Measurements from ENCODE around the gene CAMK2D. TPM values are rescaled to one million over a fixed set of nuclear protein-coding genes. Genes with fewer than 3 reads are reported as not detected.

CAMK2D gene
- total RNA-seq, 2 experiments from 2014 or later: 104 to 120 TPM

DNA sequence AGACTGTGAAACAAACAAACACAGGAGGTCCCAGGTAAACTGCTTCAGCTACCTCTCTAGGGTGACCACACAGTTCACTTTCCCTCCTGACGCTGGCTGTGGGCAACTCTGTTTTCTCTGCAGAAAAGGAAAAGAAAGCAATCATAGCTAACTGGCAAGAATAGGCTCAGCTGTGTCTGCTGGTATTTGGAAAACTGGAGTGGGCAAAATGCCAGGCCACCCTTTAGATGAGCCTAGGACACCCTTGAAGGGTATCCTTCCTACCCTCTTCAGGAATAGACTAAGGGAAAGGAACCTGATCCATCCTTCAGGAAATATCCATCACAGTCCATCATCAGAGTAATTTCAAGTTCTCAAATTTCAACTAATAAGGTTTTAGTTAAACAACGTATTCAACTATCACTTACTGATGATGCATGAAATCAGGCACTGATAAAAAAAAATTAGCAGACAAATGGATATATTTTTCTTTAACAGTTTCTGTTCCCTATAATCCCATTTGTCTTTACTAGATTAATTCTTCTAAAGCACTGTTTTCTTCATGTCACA, 60.9 kb downstream of the CAMK2D start:
- intact Hi-C loops (cut with micrococcal nuclease; ENCODE audit: unreplicated experiment): no loop called here
- Histone ChIP-seq H3K4me2 (ENCODE audit: low read length) (no peak overlapping the region), H3K9me2 (ENCODE audit: insufficient read depth, low read length) (no peaks in the 10 kb centered on the region), H4K20me1 (ENCODE audit: insufficient read depth, low read length) (peaks cover 3% of the 10 kb centered on the region; the same call in 1 of the 2 replicates), H3K4me1 (ENCODE audit: insufficient read depth, low read length, poor library complexity, severe bottlenecking) (no peaks in the 10 kb centered on the region), H3K4me3 (ENCODE audit: low read depth, low read length, poor library complexity, severe bottlenecking) (no peak overlapping the region), H3K36me3 (ENCODE audit: insufficient read depth, low read length) (peaks cover 56% of the 10 kb centered on the region), H3K27ac (ENCODE audit: low read depth, low read length, poor library complexity, severe bottlenecking) (no peak overlapping the region), H3K9me3 (ENCODE audit: low read length) (no peaks in the 10 kb centered on the region), H3K79me2 (ENCODE audit: insufficient read depth, low read depth, low read length) (peaks cover 67% of the 10 kb centered on the region), H2AFZ (ENCODE audit: low read length) (no peak overlapping the region)
- TF ChIP-seq, protein P1, sequence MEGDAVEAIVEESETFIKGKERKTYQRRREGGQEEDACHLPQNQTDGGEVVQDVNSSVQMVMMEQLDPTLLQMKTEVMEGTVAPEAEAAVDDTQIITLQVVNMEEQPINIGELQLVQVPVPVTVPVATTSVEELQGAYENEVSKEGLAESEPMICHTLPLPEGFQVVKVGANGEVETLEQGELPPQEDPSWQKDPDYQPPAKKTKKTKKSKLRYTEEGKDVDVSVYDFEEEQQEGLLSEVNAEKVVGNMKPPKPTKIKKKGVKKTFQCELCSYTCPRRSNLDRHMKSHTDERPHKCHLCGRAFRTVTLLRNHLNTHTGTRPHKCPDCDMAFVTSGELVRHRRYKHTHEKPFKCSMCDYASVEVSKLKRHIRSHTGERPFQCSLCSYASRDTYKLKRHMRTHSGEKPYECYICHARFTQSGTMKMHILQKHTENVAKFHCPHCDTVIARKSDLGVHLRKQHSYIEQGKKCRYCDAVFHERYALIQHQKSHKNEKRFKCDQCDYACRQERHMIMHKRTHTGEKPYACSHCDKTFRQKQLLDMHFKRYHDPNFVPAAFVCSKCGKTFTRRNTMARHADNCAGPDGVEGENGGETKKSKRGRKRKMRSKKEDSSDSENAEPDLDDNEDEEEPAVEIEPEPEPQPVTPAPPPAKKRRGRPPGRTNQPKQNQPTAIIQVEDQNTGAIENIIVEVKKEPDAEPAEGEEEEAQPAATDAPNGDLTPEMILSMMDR (conservative IDR thresholded peaks at IDR 0.05; ENCODE audit: low read length): no peak
- TF ChIP-seq EZH2phosphoT487 (IDR thresholded peaks at IDR 0.05; ENCODE audit: borderline replicate concordance, low read depth, low read length): no peak
- no peak for DNase-seq (ENCODE audit: low spot score)
- CTCF ChIA-PET (ENCODE audit: unreplicated experiment): no interaction called here
- no TSS peak for BruUV-seq (replicated peaks)
- POLR2A ChIA-PET: interaction anchor here (0.6 to 1.8 kb wide), 5 partner anchors 10 to 233 kb away, joined by 3 to 9 read pairs (median 4); no protein-coding TSS in a partner anchor

DNA sequence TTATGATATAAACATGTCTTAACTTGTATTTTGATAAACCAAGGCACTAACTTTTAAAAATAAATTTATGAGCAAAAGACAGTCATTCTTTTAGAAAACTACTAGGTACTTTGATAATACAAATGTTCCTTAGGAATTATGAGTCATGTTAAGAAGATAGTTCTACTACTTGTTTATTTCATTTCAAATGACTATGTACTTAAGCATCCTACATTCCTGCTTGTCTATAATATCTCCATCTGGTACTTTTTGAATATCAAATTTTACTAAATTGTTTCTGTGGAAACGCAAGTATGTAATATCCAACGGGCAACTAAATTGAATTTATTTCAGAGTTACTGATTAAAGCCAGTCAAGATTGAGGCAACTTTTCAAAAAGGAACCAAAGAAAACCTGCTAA, 61.8 kb downstream of the CAMK2D start:
- Histone ChIP-seq H3K79me2 (ENCODE audit: insufficient read depth, low read depth, low read length) (peaks cover 66% of the 10 kb centered on the region), H3K4me3 (ENCODE audit: low read depth, low read length, poor library complexity, severe bottlenecking) (no peak overlapping the region), H3K9me3 (ENCODE audit: low read length) (no peaks in the 10 kb centered on the region), H3K9me2 (ENCODE audit: insufficient read depth, low read length) (no peaks in the 10 kb centered on the region), H2AFZ (ENCODE audit: low read length) (no peak overlapping the region), H3K4me2 (ENCODE audit: low read length) (no peak overlapping the region), H4K20me1 (ENCODE audit: insufficient read depth, low read length) (no peaks in the 10 kb centered on the region), H3K27ac (ENCODE audit: low read depth, low read length, poor library complexity, severe bottlenecking) (no peak overlapping the region), H3K36me3 (ENCODE audit: insufficient read depth, low read length) (peaks cover 53% of the 10 kb centered on the region), H3K4me1 (ENCODE audit: insufficient read depth, low read length, poor library complexity, severe bottlenecking) (peaks cover 4% of the 10 kb centered on the region)
- TF ChIP-seq, protein P1 (conservative IDR thresholded peaks at IDR 0.05; ENCODE audit: low read length): no peak
- no TSS peak for BruUV-seq (replicated peaks)
- CTCF ChIA-PET (ENCODE audit: unreplicated experiment): no interaction called here
- POLR2A ChIA-PET: interaction anchor here (0.6 to 1.8 kb wide), 4 partner anchors 11 to 232 kb away, joined by 3 to 9 read pairs (median 6); no protein-coding TSS in a partner anchor
- intact Hi-C loops (cut with micrococcal nuclease; ENCODE audit: unreplicated experiment): no loop called here
- no peak for DNase-seq (ENCODE audit: low spot score)

DNA sequence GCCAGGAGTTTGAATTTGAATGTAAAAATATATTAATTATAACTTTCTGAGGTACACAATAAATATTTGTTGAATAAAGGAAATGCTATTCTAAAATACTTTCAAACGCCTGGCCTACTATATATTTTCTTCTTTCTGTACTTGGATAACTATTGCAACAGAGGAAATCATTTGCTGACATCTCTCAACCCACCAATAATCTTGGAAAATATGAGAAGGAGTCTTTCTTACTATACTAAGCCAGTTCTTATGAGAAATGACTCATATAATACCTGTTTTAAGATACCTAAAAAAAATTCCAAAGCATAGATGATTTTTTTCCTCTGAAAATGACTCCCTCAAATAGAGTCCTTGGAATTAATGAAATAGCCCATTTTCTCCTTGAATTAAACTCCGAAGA, 64.1 kb downstream of the CAMK2D start:
- no TSS peak for BruUV-seq (replicated peaks)
- Histone ChIP-seq H3K27ac (ENCODE audit: low read depth, low read length, poor library complexity, severe bottlenecking) (no peak overlapping the region), H2AFZ (ENCODE audit: low read length) (no peak overlapping the region), H3K4me1 (ENCODE audit: insufficient read depth, low read length, poor library complexity, severe bottlenecking) (peaks cover 22% of the 10 kb centered on the region), H3K9me3 (ENCODE audit: low read length) (no peaks in the 10 kb centered on the region), H3K9me2 (ENCODE audit: insufficient read depth, low read length) (no peaks in the 10 kb centered on the region), H3K79me2 (ENCODE audit: insufficient read depth, low read depth, low read length) (peaks cover 66% of the 10 kb centered on the region), H3K4me3 (ENCODE audit: low read depth, low read length, poor library complexity, severe bottlenecking) (no peak overlapping the region), H3K36me3 (ENCODE audit: insufficient read depth, low read length) (peaks cover 36% of the 10 kb centered on the region), H3K4me2 (ENCODE audit: low read length) (no peak overlapping the region), H4K20me1 (ENCODE audit: insufficient read depth, low read length) (no peaks in the 10 kb centered on the region; the same call in 1 of the 2 replicates)
- CTCF ChIA-PET (ENCODE audit: unreplicated experiment): no interaction called here
- TF ChIP-seq, protein P1 (conservative IDR thresholded peaks at IDR 0.05; ENCODE audit: low read length): no peak
- TF ChIP-seq EZH2phosphoT487 (IDR thresholded peaks at IDR 0.05; ENCODE audit: borderline replicate concordance, low read depth, low read length): no peak
- intact Hi-C loops (cut with micrococcal nuclease; ENCODE audit: unreplicated experiment): no loop called here
- POLR2A ChIA-PET: interaction anchor here (2.5 kb wide), 1 partner anchor 13 kb away, joined by 6 read pairs; no protein-coding TSS in a partner anchor
- DNase-seq (ENCODE audit: low spot score): no peak

All from OCI-LY7 (cell line).